MM.1S (cell line): ENCODE measurements around the gene FOXK1.

ENCODE experiments used
- DNase-seq: peaks from one replicate; pipeline ENCODE4 v3.0.0-alpha.2; 2015
- H2AFZ ChIP-seq: fragments of 300-600 bp; sonication (generic); 2 replicates; pipeline ENCODE4 v1.6.0; 2016; ENCODE audit warnings: antibody characterized with exemption, low read length
- H3F3A ChIP-seq: fragments of 300-600 bp; sonication (generic); 2 replicates; pipeline ENCODE4 v1.6.1; 2016; ENCODE audit warnings: mild to moderate bottlenecking, antibody characterized with exemption, low read length, moderate library complexity, mixed read lengths; ENCODE audit not compliant: insufficient read depth
- H3K27ac ChIP-seq: fragments of 300-600 bp; sonication (generic); 2 replicates; pipeline ENCODE4 v1.5.1; 2016; ENCODE audit warnings: mild to moderate bottlenecking, low read length
- H3K27me3 ChIP-seq: fragments of 300-600 bp; sonication (generic); replicated peaks from 2 replicates; pipeline ENCODE4 v1.6.0; 2016; ENCODE audit warnings: low read length; ENCODE audit not compliant: insufficient read depth
- H3K36me3 ChIP-seq: fragments of 300-600 bp; sonication (generic); replicated peaks from 2 replicates; pipeline ENCODE4 v1.6.1; 2016; ENCODE audit warnings: mild to moderate bottlenecking, low read length, mixed read lengths; ENCODE audit not compliant: insufficient read depth
- H3K4me1 ChIP-seq: fragments of 300-600 bp; sonication (generic); 2 replicates; pipeline ENCODE4 v1.6.1; 2016; ENCODE audit warnings: low read length, mixed read lengths
- H3K4me2 ChIP-seq: fragments of 300-600 bp; sonication (generic); 2 replicates; pipeline ENCODE4 v1.6.0; 2016; ENCODE audit warnings: low read depth, low read length
- H3K4me3 ChIP-seq: fragments of 300-600 bp; sonication (generic); 2 replicates; pipeline ENCODE4 v1.5.1; 2016; ENCODE audit warnings: low read length, mixed read lengths
- H3K79me2 ChIP-seq: fragments of 300-600 bp; sonication (generic); 2 replicates; pipeline ENCODE4 v1.6.1; 2016; ENCODE audit warnings: mixed run types, low read length, mixed read lengths
- H3K9ac ChIP-seq: fragments of 300-600 bp; sonication (generic); 2 replicates; pipeline ENCODE4 v1.6.1; 2016; ENCODE audit warnings: low read length, mixed read lengths
- H3K9me2 ChIP-seq: fragments of 300-600 bp; sonication (generic); replicated peaks from 2 replicates; pipeline ENCODE4 v1.6.1; 2016; ENCODE audit warnings: mild to moderate bottlenecking, low read length, mixed read lengths; ENCODE audit not compliant: insufficient read depth
- H3K9me3 ChIP-seq: fragments of 300-600 bp; sonication (generic); replicated peaks from 2 replicates; pipeline ENCODE4 v1.6.1; 2016; ENCODE audit warnings: mild to moderate bottlenecking, low read length, mixed read lengths; ENCODE audit not compliant: insufficient read depth
- H4K20me1 ChIP-seq: fragments of 300-600 bp; sonication (generic); 2 replicates; pipeline ENCODE4 v1.6.1; 2016; ENCODE audit warnings: mild to moderate bottlenecking, low read length, moderate library complexity, mixed read lengths; ENCODE audit not compliant: insufficient read depth
- EZH2 ChIP-seq: fragments of 300-600 bp; sonication (generic); optimal IDR thresholded peaks from 2 replicates; pipeline ENCODE3; 2017; ENCODE audit warnings: low read depth, mild to moderate bottlenecking, antibody characterized with exemption, low read length, mixed read lengths
- EZH2phosphoT487 ChIP-seq: fragments of 300-600 bp; sonication (generic); IDR thresholded peaks from 2 replicates; pipeline ENCODE4 v1.6.1; 2018; ENCODE audit warnings: antibody characterized with exemption, low read length
- TF ChIP-seq, protein P1 (sequence below): fragments of 300-600 bp; sonication (generic); IDR thresholded peaks from 2 replicates; pipeline ENCODE4 v1.5.1; 2016; ENCODE audit warnings: antibody characterized with exemption, low read length, mixed read lengths

The FOXK1 gene

DNA sequence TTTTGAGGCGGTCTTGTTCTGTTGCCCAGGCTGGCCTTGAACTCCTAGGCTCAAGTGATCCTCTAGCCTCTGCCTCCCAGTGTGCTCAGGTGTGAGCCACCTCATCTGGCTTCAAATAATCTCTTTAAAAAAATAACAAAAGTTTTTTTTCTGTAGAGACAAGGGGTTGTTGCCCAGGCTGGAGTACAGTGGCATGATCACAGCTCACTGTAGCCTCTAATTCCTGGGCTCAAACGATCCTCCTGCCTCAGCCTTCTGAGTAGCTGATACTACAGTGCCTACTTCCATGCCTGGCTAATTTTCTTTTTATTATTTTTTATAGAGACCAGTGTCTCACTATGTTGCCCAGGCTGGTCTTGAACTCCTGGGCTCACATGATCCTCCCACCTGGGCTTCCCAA, 11.7 kb downstream of the FOXK1 start:
- no peaks in the 10 kb centered on the region for H3F3A ChIP-seq
- no peak for DNase-seq
- no peak overlapping the region for H2AFZ ChIP-seq
- H3K4me2 ChIP-seq = no peak overlapping the region
- no peaks in the 10 kb centered on the region; the same call in 1 of the 2 replicates for H4K20me1 ChIP-seq
- no peaks in the 10 kb centered on the region for H3K9me3 ChIP-seq
- no peaks in the 10 kb centered on the region for H3K27me3 ChIP-seq
- H3K4me1 ChIP-seq = no peaks in the 10 kb centered on the region
- H3K36me3 ChIP-seq = no peaks in the 10 kb centered on the region
- H3K79me2 ChIP-seq = peaks cover 96% of the 10 kb centered on the region
- no peak overlapping the region for H3K4me3 ChIP-seq
- no peaks in the 10 kb centered on the region for H3K9me2 ChIP-seq
- TF ChIP-seq EZH2phosphoT487 = no peak
- no peak for TF ChIP-seq EZH2
- TF ChIP-seq, protein P1, sequence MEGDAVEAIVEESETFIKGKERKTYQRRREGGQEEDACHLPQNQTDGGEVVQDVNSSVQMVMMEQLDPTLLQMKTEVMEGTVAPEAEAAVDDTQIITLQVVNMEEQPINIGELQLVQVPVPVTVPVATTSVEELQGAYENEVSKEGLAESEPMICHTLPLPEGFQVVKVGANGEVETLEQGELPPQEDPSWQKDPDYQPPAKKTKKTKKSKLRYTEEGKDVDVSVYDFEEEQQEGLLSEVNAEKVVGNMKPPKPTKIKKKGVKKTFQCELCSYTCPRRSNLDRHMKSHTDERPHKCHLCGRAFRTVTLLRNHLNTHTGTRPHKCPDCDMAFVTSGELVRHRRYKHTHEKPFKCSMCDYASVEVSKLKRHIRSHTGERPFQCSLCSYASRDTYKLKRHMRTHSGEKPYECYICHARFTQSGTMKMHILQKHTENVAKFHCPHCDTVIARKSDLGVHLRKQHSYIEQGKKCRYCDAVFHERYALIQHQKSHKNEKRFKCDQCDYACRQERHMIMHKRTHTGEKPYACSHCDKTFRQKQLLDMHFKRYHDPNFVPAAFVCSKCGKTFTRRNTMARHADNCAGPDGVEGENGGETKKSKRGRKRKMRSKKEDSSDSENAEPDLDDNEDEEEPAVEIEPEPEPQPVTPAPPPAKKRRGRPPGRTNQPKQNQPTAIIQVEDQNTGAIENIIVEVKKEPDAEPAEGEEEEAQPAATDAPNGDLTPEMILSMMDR = no peak
- no peak overlapping the region for H3K27ac ChIP-seq
- no peak overlapping the region for H3K9ac ChIP-seq

GRCh38 chr7:4694305-4694704, 12.2 kb downstream of the FOXK1 start:
- Histone ChIP-seq H3K36me3 (no peaks in the 10 kb centered on the region), H3K4me1 (no peaks in the 10 kb centered on the region), H4K20me1 (no peaks in the 10 kb centered on the region; the same call in 1 of the 2 replicates), H3K27ac (no peak overlapping the region), H3K79me2 (peaks cover 96% of the 10 kb centered on the region), H3K4me2 (no peak overlapping the region), H3K9ac (no peak overlapping the region), H3F3A (no peaks in the 10 kb centered on the region), H3K4me3 (no peak overlapping the region), H3K9me3 (no peaks in the 10 kb centered on the region), H3K27me3 (no peaks in the 10 kb centered on the region), H2AFZ (no peak overlapping the region), H3K9me2 (no peaks in the 10 kb centered on the region)
- TF ChIP-seq EZH2phosphoT487 = no peak
- TF ChIP-seq, protein P1 = no peak
- TF ChIP-seq EZH2 = no peak
- no peak for DNase-seq

DNA sequence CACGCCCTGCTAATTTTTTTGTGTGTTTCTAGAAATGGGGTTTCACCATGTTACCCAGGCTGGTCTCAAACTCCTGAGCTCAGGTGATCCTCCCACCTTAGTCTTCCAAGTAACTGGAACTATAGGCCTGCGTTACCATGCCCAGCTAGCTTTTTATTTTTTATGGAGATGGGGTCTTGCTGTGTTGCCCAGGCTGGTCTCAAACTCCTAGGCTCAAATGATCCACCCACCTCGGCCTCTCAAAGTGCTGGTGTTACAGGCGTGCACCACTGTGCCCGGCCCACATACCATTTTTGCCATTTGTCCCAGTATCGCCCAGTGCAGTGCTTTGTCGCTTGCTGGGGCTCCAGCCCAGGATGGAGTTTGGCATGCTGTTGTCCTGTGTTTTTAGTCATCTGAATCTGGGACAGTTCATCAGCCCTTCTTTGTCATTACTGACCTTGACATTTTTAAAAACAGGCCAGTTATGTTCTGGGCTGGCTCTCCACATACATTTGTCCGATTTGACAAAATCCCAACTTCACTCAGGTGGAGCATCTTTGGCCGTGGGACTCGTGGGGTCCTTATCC, 16.7 kb downstream of the FOXK1 start:
- Histone ChIP-seq H3K4me2 (no peak overlapping the region), H3K79me2 (peaks cover 92% of the 10 kb centered on the region), H3K4me1 (no peaks in the 10 kb centered on the region), H3K36me3 (no peaks in the 10 kb centered on the region), H3K9me3 (no peaks in the 10 kb centered on the region), H2AFZ (no peak overlapping the region), H3K9me2 (no peaks in the 10 kb centered on the region), H3F3A (no peaks in the 10 kb centered on the region), H3K4me3 (no peak overlapping the region), H4K20me1 (no peaks in the 10 kb centered on the region), H3K27ac (no peak overlapping the region), H3K9ac (no peak overlapping the region), H3K27me3 (no peaks in the 10 kb centered on the region)
- no peak for DNase-seq
- TF ChIP-seq EZH2phosphoT487 (no peak), EZH2 (no peak)
- TF ChIP-seq, protein P1 = no peak
